Activated B cell treated with CpG ODN at 0.5 μM for 24 hours (primary cell): ENCODE results near the gene RFESD. TPM values are rescaled to one million over a fixed set of nuclear protein-coding genes. Genes with fewer than 3 reads are reported as not detected.
"Not testable (repeated sequence)": the region's sequence is repeated elsewhere in the genome, so short reads cannot be mapped to it uniquely, and the experiment has no call there.

Experiments
- ATAC-seq: fragments of 200-7000 bp; cut with Tn5 transposase; one replicate; pipeline ENCODE4 v1.10.0; 2021; ENCODE audit warnings: low read depth, mild to moderate bottlenecking, moderate library complexity
- CTCF ChIA-PET: fragments of 350-600 bp; sonication (Branson Sonifier 250); formaldehyde crosslinking; loops from one replicate; lab custom pipeline; 2021; ENCODE audit warnings: antibody characterized with exemption; lab: Charles Lee
- POLR2A ChIA-PET: fragments of 350-600 bp; sonication (Branson Sonifier 250); formaldehyde crosslinking; loops from one replicate; lab custom pipeline; 2021; ENCODE audit warnings: antibody characterized with exemption; lab: Charles Lee
- DNase-seq: peaks from one replicate; pipeline ENCODE4 v3.0.0; 2022
- H3K27ac Mint-ChIP-seq: one replicate; pipeline ENCODE4 v1.8.0; 2020; ENCODE audit warnings: mixed read lengths
- H3K27me3 Mint-ChIP-seq: one replicate; pipeline ENCODE4 v1.8.0; 2021; ENCODE audit warnings: mixed read lengths
- H3K36me3 Mint-ChIP-seq: one replicate; pipeline ENCODE4 v1.8.0; 2021; ENCODE audit warnings: low read depth, mixed read lengths
- H3K4me1 Mint-ChIP-seq: one replicate; pipeline ENCODE4 v1.8.0; 2021; ENCODE audit warnings: mixed read lengths
- H3K4me3 Mint-ChIP-seq: one replicate; pipeline ENCODE4 v1.8.0; 2020; ENCODE audit warnings: mild to moderate bottlenecking, mixed read lengths
- H3K9me3 Mint-ChIP-seq: one replicate; pipeline ENCODE4 v1.8.0; 2020; ENCODE audit warnings: mixed read lengths
- CTCF ChIP-seq: fragments of 200-600 bp; IDR thresholded peaks from one replicate; pipeline ENCODE4 v1.8.0; 2022; ENCODE audit warnings: antibody characterized with exemption, mild to moderate bottlenecking
- intact Hi-C: fragments of 100-400 bp; cut with micrococcal nuclease; formaldehyde crosslinking; loops from one replicate; pipeline ENCODE4 v1.15.1; 2024
- total RNA-seq: library from RNA; stranded (reverse); gene quantifications from 2 replicates; pipeline ENCODE4 v1.2.3, GENCODE V29; 2022

The RFESD gene
- total RNA-seq, 1 donor from 2014 or later, result 1.8 TPM

DNA sequence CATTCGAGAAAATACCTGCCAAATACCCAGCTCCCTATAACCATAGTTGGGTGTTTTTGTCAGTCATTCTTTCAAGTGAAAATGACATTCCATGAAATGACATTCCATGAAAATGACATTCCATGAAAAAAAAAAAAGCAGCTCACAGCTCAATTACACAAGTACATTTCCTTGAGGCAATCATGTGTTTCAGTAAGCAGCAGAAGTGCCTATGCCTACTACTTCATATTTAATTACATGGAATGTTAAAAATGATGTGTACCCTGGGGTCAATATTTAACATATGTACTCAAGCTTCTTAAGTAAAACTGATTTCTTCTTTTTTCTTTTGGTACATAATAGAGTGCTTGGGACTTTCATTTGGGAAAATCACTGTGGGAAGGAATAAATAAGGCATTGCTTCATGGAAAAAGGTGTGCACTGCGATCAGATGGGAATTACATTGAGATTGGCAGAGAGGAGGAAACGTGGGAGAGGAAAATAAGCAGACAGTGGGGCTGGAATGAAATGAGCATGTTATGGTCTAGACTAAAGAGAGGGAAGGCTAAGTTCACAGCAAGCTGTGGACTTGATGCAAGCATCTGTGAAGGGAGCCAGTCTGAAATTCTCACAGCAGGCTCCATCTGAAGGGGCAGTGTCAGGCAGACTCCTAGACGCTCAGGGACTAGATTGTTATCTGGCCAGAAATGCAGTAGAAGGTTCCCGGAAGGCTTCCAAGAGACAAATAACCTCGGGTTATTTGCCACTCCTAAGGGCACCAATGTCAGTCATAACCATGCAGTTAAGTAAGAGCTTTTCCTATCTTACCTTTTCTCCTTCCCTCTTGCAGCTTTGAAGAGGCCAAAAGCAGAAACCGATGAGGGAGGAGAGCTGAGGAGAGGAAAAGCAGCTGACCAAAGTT is 51.5 kb downstream of the RFESD start:
- H3K27me3 Mint-ChIP-seq, result peaks cover 6% of the 10 kb centered on the region

DNA sequence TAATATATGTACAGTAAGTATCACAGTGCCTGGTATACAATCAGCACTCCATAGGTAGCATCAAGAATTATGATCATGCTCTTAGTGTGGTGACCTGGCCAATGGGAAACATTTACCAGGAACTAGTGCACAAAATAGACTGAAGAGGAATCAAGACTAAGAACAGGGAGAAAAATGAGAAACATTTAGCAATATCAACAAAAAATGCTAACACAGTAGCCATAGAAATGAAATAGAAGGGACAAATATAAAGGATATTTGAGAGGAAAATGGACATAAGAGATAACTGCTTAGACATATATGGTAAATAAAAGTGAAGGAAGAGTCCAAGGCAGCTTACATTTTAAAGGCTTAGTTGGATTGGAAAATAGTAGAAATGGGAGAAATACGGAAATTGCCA is 52.8 kb downstream of the RFESD start:
- ATAC-seq (no peak), DNase-seq (no peak)
- H3K27me3 Mint-ChIP-seq, result peaks cover 6% of the 10 kb centered on the region
- no peak for TF ChIP-seq CTCF
- H3K4me3 Mint-ChIP-seq, result no peak overlapping the region
- no peaks in the 10 kb centered on the region for H3K36me3 Mint-ChIP-seq
- ChIA-PET POLR2A (no interaction called here), CTCF (no interaction called here)
- H3K9me3 Mint-ChIP-seq, result no peaks in the 10 kb centered on the region
- intact Hi-C loops, result no loop called here
- H3K4me1 Mint-ChIP-seq, result no peaks in the 10 kb centered on the region
- no peak overlapping the region for H3K27ac Mint-ChIP-seq

More for the DNA sequence above, 51.5 kb downstream of the RFESD start:
- Mint-ChIP-seq H3K4me1 (no peaks in the 10 kb centered on the region), H3K9me3 (no peaks in the 10 kb centered on the region), H3K4me3 (no peak overlapping the region), H3K27ac (no peak overlapping the region), H3K36me3 (no peaks in the 10 kb centered on the region)
- TF ChIP-seq CTCF, result no peak
- ATAC-seq, result no peak
- CTCF ChIA-PET, result interaction anchor here (0.7 kb wide), 1 partner anchor 639 kb away, joined by 3 read pairs; no protein-coding TSS in a partner anchor
- POLR2A ChIA-PET, result no interaction called here
- no peak for DNase-seq
- intact Hi-C loops, result no loop called here

DNA sequence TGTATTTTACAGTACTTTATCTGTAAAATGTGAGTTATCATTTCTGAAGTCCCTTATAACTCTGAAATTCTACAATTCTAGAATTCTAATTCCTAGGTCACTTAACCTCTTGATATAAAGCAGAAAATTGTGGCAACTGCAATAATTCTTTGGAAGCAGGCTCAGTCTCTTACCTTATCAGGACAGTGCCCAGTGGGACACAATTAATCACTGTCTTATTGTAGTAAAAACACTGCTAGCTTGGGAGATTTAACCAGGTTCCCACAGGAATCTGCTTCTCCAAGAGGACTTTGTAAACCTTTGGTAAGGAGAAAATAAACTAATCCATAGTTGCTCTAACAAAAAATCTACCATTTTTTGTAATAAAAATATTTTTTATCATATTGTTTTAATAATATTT is 54.5 kb downstream of the RFESD start:
- Mint-ChIP-seq H3K9me3 (no peaks in the 10 kb centered on the region), H3K4me1 (no peaks in the 10 kb centered on the region), H3K27ac (no peak overlapping the region), H3K4me3 (no peak overlapping the region), H3K27me3 (peaks cover 3% of the 10 kb centered on the region), H3K36me3 (no peaks in the 10 kb centered on the region)
- DNase-seq (no peak), ATAC-seq (no peak)
- TF ChIP-seq CTCF, result no peak
- intact Hi-C loops, result no loop called here
- ChIA-PET CTCF (interaction anchor here (1.3 kb wide), 1 partner anchor 146 kb away, joined by 3 read pairs; no protein-coding TSS in a partner anchor), POLR2A (no interaction called here)

- H3K9me3 Mint-ChIP-seq, result no peaks in the 10 kb centered on the region
- H3K36me3 Mint-ChIP-seq, result no peaks in the 10 kb centered on the region
- peaks cover 3% of the 10 kb centered on the region for H3K27me3 Mint-ChIP-seq
- no peak for TF ChIP-seq CTCF
- H3K27ac Mint-ChIP-seq, result no peak overlapping the region
- DNase-seq (no peak), ATAC-seq (no peak)
- H3K4me3 Mint-ChIP-seq, result no peak overlapping the region
- CTCF ChIA-PET, result no interaction called here
- no peaks in the 10 kb centered on the region for H3K4me1 Mint-ChIP-seq
- POLR2A ChIA-PET, result no interaction called here
- intact Hi-C loops, result no loop called here
Measured at GRCh38 chr5:95704150-95704549, 57.6 kb downstream of the RFESD start.

GRCh38 chr5:95706196-95706595 is 59.6 kb downstream of the RFESD start:
- H3K36me3 Mint-ChIP-seq, intact Hi-C loops, H3K27me3 Mint-ChIP-seq, H3K4me1 Mint-ChIP-seq, CTCF ChIA-PET, ATAC-seq, H3K9me3 Mint-ChIP-seq, H3K27ac Mint-ChIP-seq, DNase-seq, H3K4me3 Mint-ChIP-seq, POLR2A ChIA-PET: not testable (repeated sequence)
